Ishikawa (cell line): ENCODE measurements around the gene DOC2B.

ENCODE experiments used
- CEBPB ChIP-seq: IDR thresholded peaks from 2 replicates; pipeline ENCODE4 v1.6.1; 2012
- CREB1 ChIP-seq: IDR thresholded peaks from 2 replicates; pipeline ENCODE4 v1.6.1; 2012; ENCODE audit warnings: low read depth
- EGR1 ChIP-seq: IDR thresholded peaks from 2 replicates; pipeline ENCODE4 v1.6.1; 2012
- EP300 ChIP-seq: IDR thresholded peaks from 2 replicates; pipeline ENCODE4 v1.6.1; 2012; ENCODE audit warnings: borderline replicate concordance
- FOXM1 ChIP-seq: IDR thresholded peaks from 2 replicates; pipeline ENCODE4 v1.6.1; 2012; ENCODE audit warnings: low read depth, borderline replicate concordance
- MAX ChIP-seq: IDR thresholded peaks from 2 replicates; pipeline ENCODE4 v1.6.1; 2012
- NFIC ChIP-seq: IDR thresholded peaks from 2 replicates; pipeline ENCODE4 v1.6.1; 2012
- RAD21 ChIP-seq: IDR thresholded peaks from 2 replicates; pipeline ENCODE4 v1.6.1; 2012; ENCODE audit warnings: low read depth
- REST ChIP-seq: IDR thresholded peaks from 2 replicates; pipeline ENCODE4 v1.6.1; 2012; ENCODE audit warnings: low read depth, mild to moderate bottlenecking
- TAF1 ChIP-seq: IDR thresholded peaks from 2 replicates; pipeline ENCODE4 v1.6.1; 2012; ENCODE audit warnings: low read depth, mild to moderate bottlenecking
- TCF12 ChIP-seq: IDR thresholded peaks from 2 replicates; pipeline ENCODE4 v1.6.1; 2012; ENCODE audit warnings: low read depth
- TEAD4 ChIP-seq: IDR thresholded peaks from 2 replicates; pipeline ENCODE4 v1.6.1; 2012
- YY1 ChIP-seq: IDR thresholded peaks from 2 replicates; pipeline ENCODE4 v1.6.1; 2012; ENCODE audit warnings: low read depth
- ZBTB7A ChIP-seq: IDR thresholded peaks from 2 replicates; pipeline ENCODE4 v1.6.1; 2012; ENCODE audit warnings: low read depth
- TF ChIP-seq, protein P1 (sequence below): IDR thresholded peaks from 2 replicates; pipeline ENCODE4 v1.6.1; 2012

Gene DOC2B

GRCh38 chr17:171871-172270 lies 9.6 kb downstream of the DOC2B start:
- TF ChIP-seq, protein P1, sequence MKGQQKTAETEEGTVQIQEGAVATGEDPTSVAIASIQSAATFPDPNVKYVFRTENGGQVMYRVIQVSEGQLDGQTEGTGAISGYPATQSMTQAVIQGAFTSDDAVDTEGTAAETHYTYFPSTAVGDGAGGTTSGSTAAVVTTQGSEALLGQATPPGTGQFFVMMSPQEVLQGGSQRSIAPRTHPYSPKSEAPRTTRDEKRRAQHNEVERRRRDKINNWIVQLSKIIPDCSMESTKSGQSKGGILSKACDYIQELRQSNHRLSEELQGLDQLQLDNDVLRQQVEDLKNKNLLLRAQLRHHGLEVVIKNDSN, result no peak
- no peak for TF ChIP-seq CEBPB
- no peak for TF ChIP-seq TEAD4
- TF ChIP-seq MAX, result no peak
- TF ChIP-seq REST, result no peak
- TF ChIP-seq CREB1, result no peak
- no peak for TF ChIP-seq RAD21
- TF ChIP-seq NFIC, result no peak
- no peak for TF ChIP-seq ZBTB7A
- TF ChIP-seq TCF12, result no peak
- TF ChIP-seq TAF1, result no peak
- no peak for TF ChIP-seq EGR1
- no peak for TF ChIP-seq YY1
- no peak for TF ChIP-seq EP300
- TF ChIP-seq FOXM1, result no peak

GRCh38 chr17:170130-170670 lies 11.2 kb downstream of the DOC2B start:
- no peak for TF ChIP-seq TAF1
- TF ChIP-seq TEAD4, result no peak
- no peak for TF ChIP-seq EP300
- no peak for TF ChIP-seq ZBTB7A
- no peak for TF ChIP-seq CREB1
- TF ChIP-seq NFIC, result no peak
- TF ChIP-seq YY1, result no peak
- TF ChIP-seq, protein P1, result no peak
- TF ChIP-seq CEBPB, result no peak
- no peak for TF ChIP-seq FOXM1
- no peak for TF ChIP-seq TCF12
- TF ChIP-seq EGR1, result no peak
- TF ChIP-seq MAX, result no peak
- TF ChIP-seq REST, result no peak
- TF ChIP-seq RAD21, result no peak

GRCh38 chr17:165939-166338 lies 15.5 kb downstream of the DOC2B start:
- TF ChIP-seq YY1, result no peak
- no peak for TF ChIP-seq REST
- no peak for TF ChIP-seq RAD21
- TF ChIP-seq, protein P1, result no peak
- no peak for TF ChIP-seq NFIC

DNA sequence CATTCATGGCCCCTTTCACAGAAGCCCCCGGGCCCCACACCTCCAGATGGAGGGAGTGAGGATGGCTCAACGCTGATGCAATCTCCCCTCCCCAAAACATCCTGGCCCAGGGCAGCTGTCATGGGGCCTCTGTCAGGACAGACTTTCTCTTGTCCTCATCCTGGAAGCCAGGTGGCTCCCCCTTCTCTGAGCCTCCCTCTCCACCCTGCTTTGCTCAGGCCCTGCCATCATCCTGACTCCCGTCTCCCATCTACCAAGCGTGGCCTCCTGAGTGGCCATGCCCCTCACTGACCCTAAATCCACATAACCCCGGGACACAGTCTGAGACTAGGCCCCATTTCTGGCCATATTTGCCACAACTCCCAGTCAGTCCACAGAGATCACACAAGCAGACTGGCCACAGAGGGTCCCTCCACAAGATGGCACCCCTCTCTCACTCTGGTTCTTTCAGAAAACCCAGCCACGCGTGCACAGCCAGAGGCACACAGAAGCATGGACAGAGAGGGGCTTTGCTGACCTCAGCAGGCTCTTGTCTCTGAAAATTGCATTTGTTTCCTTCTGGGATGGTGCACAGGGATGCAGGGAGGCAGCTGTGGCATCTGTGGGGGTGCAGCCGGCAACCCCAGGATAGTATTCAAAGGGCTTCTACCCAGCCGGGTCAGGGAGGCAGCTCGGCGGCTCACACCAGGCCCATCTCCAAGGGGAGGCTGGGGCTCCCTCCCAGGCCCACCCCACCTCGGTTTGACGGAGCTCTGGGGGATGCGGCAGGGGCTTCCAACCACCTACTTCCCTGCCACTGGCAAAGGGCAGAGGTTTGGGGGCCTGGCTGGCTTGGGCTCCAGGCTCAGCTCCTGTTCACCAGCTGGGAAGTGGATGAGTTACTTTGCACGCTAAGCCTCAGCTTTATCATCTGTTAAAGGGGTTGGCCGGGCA lies 16.9 kb downstream of the DOC2B start:
- peak; percentile 65 for TF ChIP-seq RAD21
- TF ChIP-seq CREB1, result no peak
- no peak for TF ChIP-seq TAF1
